HCT116 (cell line): ENCODE results near the gene CHD1.

Source experiments
- CBX3 ChIP-seq: IDR thresholded peaks from 2 replicates; pipeline ENCODE4 v1.6.1; 2012; ENCODE audit warnings: low read depth
- CEBPB ChIP-seq: IDR thresholded peaks from 2 replicates; pipeline ENCODE4 v1.6.1; 2012; ENCODE audit warnings: low read depth
- CTCF ChIP-seq, 3 experiments: fragments of 200-600 bp in 1 of 3; sonication (generic) in 1 of 3; IDR thresholded peaks in 2 of 3; conservative IDR thresholded peaks in 1 of 3; 2 replicates each; pipeline ENCODE4 v1.5.1; 2012 to 2017; ENCODE audit warnings: low read depth in 2 of 3, low read length in 2 of 3, antibody characterized with exemption in 1 of 3, borderline replicate concordance in 1 of 3, control low read depth in 1 of 3, mild to moderate bottlenecking in 1 of 3, mixed read lengths in 1 of 3, mixed run types in 1 of 3, moderate library complexity in 1 of 3; ENCODE audit not compliant: insufficient read depth in 1 of 3
- ELF1 ChIP-seq: IDR thresholded peaks from 2 replicates; pipeline ENCODE4 v1.6.1; 2012; ENCODE audit warnings: low read depth, borderline replicate concordance
- EZH2 ChIP-seq: fragments of 200-600 bp; sonication (generic); IDR thresholded peaks from 2 replicates; pipeline ENCODE4 v1.6.1; 2017; ENCODE audit warnings: antibody characterized with exemption, mixed run types
- EZH2phosphoT487 ChIP-seq: fragments of 200-600 bp; IDR thresholded peaks from 2 replicates; pipeline ENCODE4 v1.6.1; 2018; ENCODE audit warnings: antibody characterized with exemption, borderline replicate concordance
- POLR2A ChIP-seq: IDR thresholded peaks from 2 replicates; pipeline ENCODE4 v1.7.0; 2011; ENCODE audit warnings: borderline replicate concordance; ENCODE audit not compliant: insufficient read depth, insufficient read length; ENCODE audit errors: extremely low read depth
- POLR2AphosphoS5 ChIP-seq: IDR thresholded peaks from 2 replicates; pipeline ENCODE4 v1.6.1; 2011; ENCODE audit warnings: mild to moderate bottlenecking, low read depth, low read length, moderate library complexity
- RAD21 ChIP-seq: IDR thresholded peaks from 2 replicates; pipeline ENCODE4 v1.6.1; 2012; ENCODE audit warnings: low read depth, mild to moderate bottlenecking
- REST ChIP-seq: IDR thresholded peaks from 2 replicates; pipeline ENCODE4 v1.6.1; 2012; ENCODE audit warnings: low read depth
- SIN3A ChIP-seq: IDR thresholded peaks from 2 replicates; pipeline ENCODE4 v1.6.1; 2012; ENCODE audit warnings: low read depth
- ZFX ChIP-seq: fragments of 450-650 bp; IDR thresholded peaks from 2 replicates; pipeline ENCODE4 v1.6.1; 2017
- ZNF274 ChIP-seq: fragments of 200-500 bp; sonication (Bioruptor generic); IDR thresholded peaks from 2 replicates; pipeline ENCODE4 v1.6.1; 2014; ENCODE audit warnings: mild to moderate bottlenecking, low read depth, low read length, inconsistent platforms

- TF ChIP-seq CTCF (IDR thresholded peaks at IDR 0.05 in 2 of 3, conservative IDR thresholded peaks at IDR 0.05 in 1 of 3; ENCODE audit: borderline replicate concordance in 1 of 3, insufficient read depth in 1 of 3, low read depth in 2 of 3, low read length in 2 of 3) (no peak), ZNF274 (no peak), RAD21 (no peak), POLR2AphosphoS5 (no peak), CEBPB (no peak), POLR2A (no peak), EZH2 (no peak), EZH2phosphoT487 (no peak), REST (no peak), ELF1 (no peak), SIN3A (no peak), ZFX (no peak), CBX3 (no peak)
These were observed 48.2 kb downstream of the CHD1 start for GRCh38 chr5:98880598-98880997.
